CD4-positive, alpha-beta T cell treated with Interleukin-15 for 1 hour (primary cell): Measurements from ENCODE around the gene OR4K1.
"Not testable (repeated sequence)": the region's sequence is repeated elsewhere in the genome, so short reads cannot be mapped to it uniquely, and the experiment has no call there.

ENCODE experiments used
- DNase-seq: peaks from one replicate; pipeline ENCODE4 v3.0.0-alpha.2; 2020

The OR4K1 gene

GRCh38 chr14:19930617-19931016 is at the start of gene OR4K1:
OR4K1 (plus strand) TSS chr14:19930917; CDS start chr14:19935667, 4,750 bp downstream.
- DNase-seq: no peak

- DNase-seq: no peak
Measured at GRCh38 chr14:19895282-19895681, 35.4 kb upstream of the OR4K1 start.

- no peak for DNase-seq
Measured at GRCh38 chr14:19900999-19901398, 29.7 kb upstream of the OR4K1 start.

GRCh38 chr14:19902409-19902808 is 28.3 kb upstream of the OR4K1 start:
- no peak for DNase-seq

GRCh38 chr14:19906665-19907064 is 24.1 kb upstream of the OR4K1 start:
- DNase-seq: no peak

- no peak for DNase-seq
Measured at GRCh38 chr14:19911114-19911513, 19.6 kb upstream of the OR4K1 start.

- DNase-seq: no peak
Measured at GRCh38 chr14:19917243-19917642, 13.5 kb upstream of the OR4K1 start.

- no peak for DNase-seq
Measured at GRCh38 chr14:19917955-19918518, 12.7 kb upstream of the OR4K1 start.

- no peak for DNase-seq
Measured at GRCh38 chr14:19918553-19919264, 12.0 kb upstream of the OR4K1 start.

- DNase-seq: no peak
Measured at GRCh38 chr14:19920021-19920657, 10.6 kb upstream of the OR4K1 start, which contains the start of gene OR4K5. OR4K5 (plus strand) TSS chr14:19920607; CDS start chr14:19920607, 0 bp downstream.

GRCh38 chr14:19941668-19942067 is 11.0 kb downstream of the OR4K1 start:
- DNase-seq: no peak

- DNase-seq: no peak
Measured at GRCh38 chr14:19947413-19948090, 16.8 kb downstream of the OR4K1 start.

GRCh38 chr14:19949218-19949617 is 18.5 kb downstream of the OR4K1 start:
- no peak for DNase-seq

GRCh38 chr14:19969735-19970134 is 39.0 kb downstream of the OR4K1 start:
- DNase-seq: not testable (repeated sequence)

- no peak for DNase-seq
Measured at GRCh38 chr14:19974844-19975243, 44.1 kb downstream of the OR4K1 start.

- no peak for DNase-seq
Measured at GRCh38 chr14:19975291-19975690, 44.6 kb downstream of the OR4K1 start, which contains the start of gene OR4K15. OR4K15 (plus strand) TSS chr14:19975591; CDS start chr14:19975591, 0 bp downstream.
